ENCODE results near the gene IGFBP7.

DNA sequence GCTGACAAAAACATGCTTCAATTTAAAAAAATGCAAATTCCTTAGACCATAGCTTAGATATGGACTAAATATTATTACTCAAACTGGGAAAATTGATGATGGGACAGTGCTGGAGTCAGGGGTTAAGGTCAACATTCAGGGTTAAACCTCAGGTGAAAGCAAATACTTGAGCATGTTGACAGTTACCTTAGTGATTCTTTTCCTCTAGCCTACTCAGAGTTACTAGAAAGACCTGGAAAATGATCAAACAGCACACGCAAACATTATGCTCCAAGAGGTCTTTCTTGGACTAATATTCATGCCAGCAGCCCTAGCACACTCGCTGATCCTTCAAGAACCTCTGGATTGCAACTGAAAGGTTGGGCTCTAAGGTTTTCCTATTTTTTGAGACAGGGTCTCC lies 10.8 kb downstream of the IGFBP7 start:
- TF ChIP-seq, protein P1, sequence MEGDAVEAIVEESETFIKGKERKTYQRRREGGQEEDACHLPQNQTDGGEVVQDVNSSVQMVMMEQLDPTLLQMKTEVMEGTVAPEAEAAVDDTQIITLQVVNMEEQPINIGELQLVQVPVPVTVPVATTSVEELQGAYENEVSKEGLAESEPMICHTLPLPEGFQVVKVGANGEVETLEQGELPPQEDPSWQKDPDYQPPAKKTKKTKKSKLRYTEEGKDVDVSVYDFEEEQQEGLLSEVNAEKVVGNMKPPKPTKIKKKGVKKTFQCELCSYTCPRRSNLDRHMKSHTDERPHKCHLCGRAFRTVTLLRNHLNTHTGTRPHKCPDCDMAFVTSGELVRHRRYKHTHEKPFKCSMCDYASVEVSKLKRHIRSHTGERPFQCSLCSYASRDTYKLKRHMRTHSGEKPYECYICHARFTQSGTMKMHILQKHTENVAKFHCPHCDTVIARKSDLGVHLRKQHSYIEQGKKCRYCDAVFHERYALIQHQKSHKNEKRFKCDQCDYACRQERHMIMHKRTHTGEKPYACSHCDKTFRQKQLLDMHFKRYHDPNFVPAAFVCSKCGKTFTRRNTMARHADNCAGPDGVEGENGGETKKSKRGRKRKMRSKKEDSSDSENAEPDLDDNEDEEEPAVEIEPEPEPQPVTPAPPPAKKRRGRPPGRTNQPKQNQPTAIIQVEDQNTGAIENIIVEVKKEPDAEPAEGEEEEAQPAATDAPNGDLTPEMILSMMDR (conservative IDR thresholded peaks at IDR 0.05; ENCODE audit: low read length), result no peak
- no peak for TF ChIP-seq EZH2phosphoT487 (IDR thresholded peaks at IDR 0.05; ENCODE audit: borderline replicate concordance)
